Parathyroid adenoma (tissue), 2 donors: ENCODE measurements around the gene MNX1.

Source experiments
- H2AFZ ChIP-seq: fragments of 300-600 bp; sonication (generic); one replicate; pipeline ENCODE4 v1.7.0; 2017; ENCODE audit warnings: antibody characterized with exemption, mild to moderate bottlenecking
- H3K27ac ChIP-seq: fragments of 300-600 bp; sonication (generic); one replicate; pipeline ENCODE4 v1.7.0; 2017
- H3K27me3 ChIP-seq: fragments of 300-600 bp; sonication (generic); one replicate; pipeline ENCODE4 v1.7.0; 2017; ENCODE audit warnings: low read length; ENCODE audit not compliant: control insufficient read depth, insufficient read depth
- H3K36me3 ChIP-seq: fragments of 300-600 bp; sonication (generic); one replicate; pipeline ENCODE4 v1.7.0; 2017; ENCODE audit warnings: low read length; ENCODE audit not compliant: control insufficient read depth, insufficient read depth
- H3K4me1 ChIP-seq: fragments of 300-600 bp; sonication (generic); one replicate; pipeline ENCODE4 v1.7.0; 2017; ENCODE audit warnings: control low read depth
- H3K4me2 ChIP-seq: fragments of 300-600 bp; sonication (generic); one replicate; pipeline ENCODE4 v1.7.0; 2017; ENCODE audit warnings: low read length
- H3K4me3 ChIP-seq: fragments of 300-600 bp; sonication (generic); one replicate; pipeline ENCODE4 v1.7.0; 2017; ENCODE audit warnings: low read depth, low read length
- H3K79me2 ChIP-seq: fragments of 300-600 bp; sonication (generic); one replicate; pipeline ENCODE4 v1.7.0; 2017; ENCODE audit warnings: control low read depth
- H3K9ac ChIP-seq: fragments of 300-600 bp; sonication (generic); one replicate; pipeline ENCODE4 v1.7.0; 2017; ENCODE audit warnings: mild to moderate bottlenecking
- H3K9me3 ChIP-seq: fragments of 300-600 bp; sonication (generic); one replicate; pipeline ENCODE4 v1.7.0; 2017; ENCODE audit warnings: low read length; ENCODE audit not compliant: control insufficient read depth
- TF ChIP-seq, protein P1 (sequence below): fragments of 300-600 bp; sonication (generic); IDR thresholded peaks from one replicate; pipeline ENCODE4 v1.7.0; 2017; ENCODE audit warnings: antibody characterized with exemption, mild to moderate bottlenecking
- donor health status: primary hyperparathyroidism.

The MNX1 gene

DNA sequence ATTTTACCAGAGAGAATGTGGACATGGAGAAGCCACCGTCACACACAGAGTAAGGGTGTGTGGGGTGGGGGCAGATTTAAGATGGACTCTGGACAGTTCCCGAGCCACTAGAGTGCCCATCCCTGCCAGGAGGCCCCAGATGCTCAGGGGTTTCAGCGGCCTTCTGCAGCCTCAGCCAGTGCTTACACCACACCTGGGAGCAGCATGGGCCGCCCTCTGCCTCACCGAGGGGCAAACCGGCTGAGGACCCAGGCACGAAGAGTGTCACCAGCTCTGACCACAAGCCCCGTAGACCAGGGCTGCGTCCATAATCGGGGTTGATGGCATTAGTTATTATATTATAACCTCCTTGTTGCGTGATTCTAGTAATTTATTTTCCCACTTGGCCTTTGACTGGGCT, 6.7 kb upstream of the MNX1 start:
- H3K4me3 ChIP-seq: no peak overlapping the region
- no peak overlapping the region for H3K27ac ChIP-seq
- TF ChIP-seq, protein P1, sequence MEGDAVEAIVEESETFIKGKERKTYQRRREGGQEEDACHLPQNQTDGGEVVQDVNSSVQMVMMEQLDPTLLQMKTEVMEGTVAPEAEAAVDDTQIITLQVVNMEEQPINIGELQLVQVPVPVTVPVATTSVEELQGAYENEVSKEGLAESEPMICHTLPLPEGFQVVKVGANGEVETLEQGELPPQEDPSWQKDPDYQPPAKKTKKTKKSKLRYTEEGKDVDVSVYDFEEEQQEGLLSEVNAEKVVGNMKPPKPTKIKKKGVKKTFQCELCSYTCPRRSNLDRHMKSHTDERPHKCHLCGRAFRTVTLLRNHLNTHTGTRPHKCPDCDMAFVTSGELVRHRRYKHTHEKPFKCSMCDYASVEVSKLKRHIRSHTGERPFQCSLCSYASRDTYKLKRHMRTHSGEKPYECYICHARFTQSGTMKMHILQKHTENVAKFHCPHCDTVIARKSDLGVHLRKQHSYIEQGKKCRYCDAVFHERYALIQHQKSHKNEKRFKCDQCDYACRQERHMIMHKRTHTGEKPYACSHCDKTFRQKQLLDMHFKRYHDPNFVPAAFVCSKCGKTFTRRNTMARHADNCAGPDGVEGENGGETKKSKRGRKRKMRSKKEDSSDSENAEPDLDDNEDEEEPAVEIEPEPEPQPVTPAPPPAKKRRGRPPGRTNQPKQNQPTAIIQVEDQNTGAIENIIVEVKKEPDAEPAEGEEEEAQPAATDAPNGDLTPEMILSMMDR: no peak
- no peaks in the 10 kb centered on the region for H3K36me3 ChIP-seq
- H3K4me2 ChIP-seq: no peak overlapping the region
- H3K9ac ChIP-seq: no peak overlapping the region
- H3K79me2 ChIP-seq: no peaks in the 10 kb centered on the region
- H3K4me1 ChIP-seq: no peaks in the 10 kb centered on the region
- H3K27me3 ChIP-seq: peaks cover 15% of the 10 kb centered on the region
- no peak overlapping the region for H2AFZ ChIP-seq
- no peaks in the 10 kb centered on the region for H3K9me3 ChIP-seq

DNA sequence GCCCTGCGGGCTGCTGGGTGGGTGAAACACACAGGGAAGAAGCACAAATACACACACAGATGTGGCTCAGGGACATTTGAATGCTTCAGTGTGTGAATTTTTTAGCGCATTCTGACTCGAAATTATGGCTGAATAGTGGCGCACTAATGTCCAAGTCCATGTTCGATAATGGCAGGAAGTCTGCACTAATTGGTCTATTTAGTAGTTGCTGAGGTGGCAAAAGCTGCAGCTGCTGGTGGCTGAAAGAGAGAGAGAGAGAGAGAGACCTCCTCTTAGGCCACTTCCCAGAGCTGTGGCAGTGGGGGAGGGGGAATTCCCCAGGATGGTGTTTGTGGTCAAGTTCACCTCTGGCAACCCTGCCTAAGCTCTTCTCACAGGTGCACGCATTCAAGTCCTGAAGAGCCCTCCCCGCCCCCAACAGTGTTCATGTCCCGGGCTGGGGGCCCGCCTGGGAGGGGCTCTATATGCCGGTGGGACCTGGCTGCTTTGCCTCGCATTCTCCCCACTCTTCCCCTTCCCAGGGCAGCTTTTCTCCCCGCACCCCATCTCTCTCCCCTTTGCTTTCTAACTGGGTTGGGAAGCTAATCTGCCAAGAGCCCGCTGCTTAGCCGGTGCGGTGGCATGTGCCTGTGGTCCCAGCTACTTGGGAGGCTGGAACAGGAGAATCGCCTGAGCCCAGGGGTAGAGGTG, 6.0 kb upstream of the MNX1 start:
- Histone ChIP-seq H3K4me1 (no peaks in the 10 kb centered on the region), H3K4me2 (no peak overlapping the region), H3K9me3 (no peaks in the 10 kb centered on the region), H3K27me3 (peaks cover 19% of the 10 kb centered on the region), H3K79me2 (no peaks in the 10 kb centered on the region), H3K36me3 (no peaks in the 10 kb centered on the region), H3K9ac (no peak overlapping the region), H3K27ac (no peak overlapping the region), H3K4me3 (no peak overlapping the region), H2AFZ (no peak overlapping the region)
- TF ChIP-seq, protein P1: no peak

DNA sequence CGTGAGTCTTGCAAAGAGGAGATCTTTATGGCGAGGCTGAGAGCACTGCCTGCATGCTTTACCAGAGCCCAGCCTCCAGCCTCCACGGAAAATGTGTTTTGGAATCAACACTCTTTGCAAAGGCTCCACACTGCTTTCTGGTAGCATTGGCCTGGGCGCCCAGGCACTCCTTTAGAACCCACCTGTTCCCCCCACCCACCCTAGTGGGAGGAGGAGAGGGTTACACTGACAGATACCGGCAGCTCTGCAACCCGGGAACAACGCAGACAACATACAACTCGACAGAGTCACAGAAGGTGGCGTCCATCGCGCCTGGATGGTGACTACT, 5.5 kb upstream of the MNX1 start:
- H3K36me3 ChIP-seq: no peaks in the 10 kb centered on the region
- peaks cover 19% of the 10 kb centered on the region for H3K27me3 ChIP-seq
- H2AFZ ChIP-seq: no peak overlapping the region
- H3K9me3 ChIP-seq: no peaks in the 10 kb centered on the region
- TF ChIP-seq, protein P1: no peak
- H3K79me2 ChIP-seq: no peaks in the 10 kb centered on the region
- H3K4me1 ChIP-seq: no peaks in the 10 kb centered on the region
- no peak overlapping the region for H3K4me3 ChIP-seq
- H3K4me2 ChIP-seq: no peak overlapping the region
- no peak overlapping the region for H3K27ac ChIP-seq
- no peak overlapping the region for H3K9ac ChIP-seq

DNA sequence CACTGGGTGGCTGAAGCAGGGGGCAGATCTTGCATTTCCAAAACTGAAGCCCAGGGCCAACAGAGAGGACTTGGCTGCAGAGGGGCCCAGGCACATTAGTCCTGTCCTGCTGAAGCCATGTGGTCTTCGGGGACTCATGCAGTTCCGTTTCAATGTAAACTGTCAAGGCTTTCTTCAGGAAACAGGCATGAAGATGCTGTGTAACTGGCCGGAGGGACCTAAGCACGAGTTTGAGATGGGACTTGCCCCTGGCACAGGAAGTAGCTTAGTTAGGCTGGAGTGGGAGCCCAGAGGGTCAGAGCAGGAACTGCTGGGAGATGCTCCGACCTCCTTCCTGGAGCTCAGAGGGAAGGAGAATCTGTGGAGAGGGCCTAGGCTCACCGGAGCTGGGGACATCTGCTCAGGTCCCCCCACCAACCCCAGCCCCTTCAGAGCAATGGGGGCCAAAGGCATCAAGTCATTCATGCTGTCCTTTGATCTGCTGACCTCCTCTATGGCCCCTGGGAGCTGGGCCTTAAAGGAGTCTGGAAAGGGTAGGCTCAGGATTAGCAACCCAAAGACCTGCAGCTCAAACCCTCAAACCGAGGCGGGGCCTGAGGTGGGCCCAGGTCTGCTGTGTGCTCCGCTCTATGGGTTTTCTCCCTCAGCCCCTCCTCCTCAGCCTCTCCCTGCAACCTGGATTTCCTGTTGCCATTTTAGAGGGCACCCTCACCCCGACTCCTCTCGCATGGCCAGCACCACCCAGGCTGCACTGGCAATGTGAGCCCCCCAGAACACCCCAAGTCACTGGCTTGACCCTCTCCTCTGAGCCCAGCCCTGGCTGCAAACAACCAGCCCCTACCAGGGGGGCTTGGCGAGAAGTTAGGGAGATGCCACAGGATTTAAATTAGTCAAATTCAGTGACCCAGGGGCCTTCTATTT, 4.4 kb upstream of the MNX1 start:
- no peak overlapping the region for H2AFZ ChIP-seq
- H3K36me3 ChIP-seq: no peaks in the 10 kb centered on the region
- peaks cover 10% of the 10 kb centered on the region for H3K27me3 ChIP-seq
- H3K27ac ChIP-seq: no peak overlapping the region
- H3K9me3 ChIP-seq: no peaks in the 10 kb centered on the region
- H3K9ac ChIP-seq: no peak overlapping the region
- H3K4me1 ChIP-seq: no peaks in the 10 kb centered on the region
- no peak overlapping the region for H3K4me2 ChIP-seq
- TF ChIP-seq, protein P1: no peak
- H3K4me3 ChIP-seq: no peak overlapping the region
- H3K79me2 ChIP-seq: no peaks in the 10 kb centered on the region
